Measurements from ENCODE around the gene COL16A1.

The COL16A1 gene

DNA sequence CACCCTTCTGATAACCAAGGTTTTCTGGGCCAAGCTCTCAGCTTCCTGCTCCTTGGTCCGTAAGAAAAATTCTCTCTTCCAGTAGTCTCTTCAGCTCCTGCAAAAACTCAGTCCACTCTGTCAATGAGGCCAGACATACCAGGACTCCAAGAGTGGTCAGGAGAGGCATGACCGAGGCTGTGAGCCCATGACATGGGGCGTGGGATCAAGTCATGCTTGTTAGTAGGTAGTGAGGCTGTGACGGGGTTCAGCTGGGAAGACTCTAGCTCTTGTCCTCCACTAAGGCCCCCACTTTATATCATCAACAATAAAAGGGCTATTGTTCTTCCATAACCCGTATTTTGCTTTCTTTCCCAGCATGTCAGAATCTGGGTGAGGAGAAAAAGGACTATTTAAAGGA lies 96.5 kb downstream of the COL16A1 start:
- Histone ChIP-seq H3K9me3 (ENCODE audit: insufficient read depth, low read depth, low read length) (no peaks in the 10 kb centered on the region), H4K20me1 (ENCODE audit: insufficient read depth, low read length, poor library complexity, severe bottlenecking) (no peaks in the 10 kb centered on the region), H3K9ac (ENCODE audit: low read depth, low read length, poor library complexity, severe bottlenecking) (no peak overlapping the region), H2AFZ (ENCODE audit: low read length) (no peak overlapping the region), H3F3A (ENCODE audit: low read depth) (no peaks in the 10 kb centered on the region), H3K4me1 (ENCODE audit: insufficient read depth, low read length, poor library complexity, severe bottlenecking) (no peaks in the 10 kb centered on the region), H3K4me3 (ENCODE audit: low read length, poor library complexity, severe bottlenecking) (no peak overlapping the region), H3K79me2 (ENCODE audit: insufficient read depth, low read length) (no peaks in the 10 kb centered on the region), H3K36me3 (ENCODE audit: insufficient read depth, low read length) (no peaks in the 10 kb centered on the region), H3K4me2 (ENCODE audit: low read depth, low read length, poor library complexity, severe bottlenecking) (no peak overlapping the region), H3K9me2 (replicated peaks; ENCODE audit: low read depth, low read length) (no peaks in the 10 kb centered on the region), H3K27me3 (ENCODE audit: insufficient read depth, low read length, poor library complexity, severe bottlenecking) (no peaks in the 10 kb centered on the region)
- no peak for TF ChIP-seq CTCF (conservative IDR thresholded peaks at IDR 0.05; ENCODE audit: low read length)
- TF ChIP-seq EZH2phosphoT487 (IDR thresholded peaks at IDR 0.05; ENCODE audit: borderline replicate concordance): no peak

- Histone ChIP-seq H3K36me3 (ENCODE audit: insufficient read depth, low read length) (no peaks in the 10 kb centered on the region), H3K9me3 (ENCODE audit: insufficient read depth, low read depth, low read length) (no peaks in the 10 kb centered on the region), H3K4me3 (ENCODE audit: low read length, poor library complexity, severe bottlenecking) (no peak overlapping the region), H3F3A (ENCODE audit: low read depth) (no peaks in the 10 kb centered on the region), H3K79me2 (ENCODE audit: insufficient read depth, low read length) (no peaks in the 10 kb centered on the region), H3K4me1 (ENCODE audit: insufficient read depth, low read length, poor library complexity, severe bottlenecking) (no peaks in the 10 kb centered on the region), H2AFZ (ENCODE audit: low read length) (0 out of 2 replicates have a peak overlapping the region, but pooled peaks have one; percentile 45), H4K20me1 (ENCODE audit: insufficient read depth, low read length, poor library complexity, severe bottlenecking) (no peaks in the 10 kb centered on the region), H3K9ac (ENCODE audit: low read depth, low read length, poor library complexity, severe bottlenecking) (no peak overlapping the region), H3K4me2 (ENCODE audit: low read depth, low read length, poor library complexity, severe bottlenecking) (no peak overlapping the region), H3K27me3 (ENCODE audit: insufficient read depth, low read length, poor library complexity, severe bottlenecking) (no peaks in the 10 kb centered on the region), H3K9me2 (replicated peaks; ENCODE audit: low read depth, low read length) (no peaks in the 10 kb centered on the region)
- TF ChIP-seq CTCF (conservative IDR thresholded peaks at IDR 0.05; ENCODE audit: low read length) (no peak), EZH2phosphoT487 (IDR thresholded peaks at IDR 0.05; ENCODE audit: borderline replicate concordance) (no peak)
These were observed 97.8 kb downstream of the COL16A1 start for GRCh38 chr1:31605908-31606427.

All from Loucy (cell line).